ENCODE data around the gene DTL.

DTL gene

GRCh38 chr1:212119863-212120262 lies 84.3 kb downstream of the DTL start:
- no peak for TF ChIP-seq GATA2 (IDR thresholded peaks at IDR 0.05; ENCODE audit: low read depth, low read length)
- no peak for TF ChIP-seq GATA3 (IDR thresholded peaks at IDR 0.05; ENCODE audit: low read depth, low read length)

DNA sequence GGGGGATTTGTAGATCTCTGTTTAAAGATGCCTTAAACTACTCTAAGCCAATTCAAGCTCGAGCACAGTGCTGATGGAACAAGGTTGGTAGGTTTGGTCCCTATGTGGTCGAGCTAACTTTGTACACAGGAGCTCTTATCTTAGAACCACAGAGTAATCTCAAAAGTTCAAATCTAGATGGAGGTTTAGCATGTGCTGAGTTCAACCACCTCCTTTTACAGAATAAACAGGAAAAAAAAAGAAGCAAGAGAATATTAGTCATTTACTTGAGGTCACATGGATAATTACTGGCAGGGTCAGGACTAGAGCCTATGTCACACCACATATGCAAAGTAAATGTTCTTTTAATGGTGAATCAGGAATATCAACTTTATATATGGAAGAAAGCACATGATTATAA lies 86.2 kb downstream of the DTL start:
- no peak for TF ChIP-seq GATA2 (IDR thresholded peaks at IDR 0.05; ENCODE audit: low read depth, low read length)
- no peak for TF ChIP-seq GATA3 (IDR thresholded peaks at IDR 0.05; ENCODE audit: low read depth, low read length)

- TF ChIP-seq GATA2 (IDR thresholded peaks at IDR 0.05; ENCODE audit: low read depth, low read length) = no peak
- no peak for TF ChIP-seq GATA3 (IDR thresholded peaks at IDR 0.05; ENCODE audit: low read depth, low read length)
These were observed 89.4 kb downstream of the DTL start for GRCh38 chr1:212124690-212125582.

GRCh38 chr1:212125654-212126053 lies 90.1 kb downstream of the DTL start:
- TF ChIP-seq GATA2 (IDR thresholded peaks at IDR 0.05; ENCODE audit: low read depth, low read length) = no peak
- no peak for TF ChIP-seq GATA3 (IDR thresholded peaks at IDR 0.05; ENCODE audit: low read depth, low read length)

DNA sequence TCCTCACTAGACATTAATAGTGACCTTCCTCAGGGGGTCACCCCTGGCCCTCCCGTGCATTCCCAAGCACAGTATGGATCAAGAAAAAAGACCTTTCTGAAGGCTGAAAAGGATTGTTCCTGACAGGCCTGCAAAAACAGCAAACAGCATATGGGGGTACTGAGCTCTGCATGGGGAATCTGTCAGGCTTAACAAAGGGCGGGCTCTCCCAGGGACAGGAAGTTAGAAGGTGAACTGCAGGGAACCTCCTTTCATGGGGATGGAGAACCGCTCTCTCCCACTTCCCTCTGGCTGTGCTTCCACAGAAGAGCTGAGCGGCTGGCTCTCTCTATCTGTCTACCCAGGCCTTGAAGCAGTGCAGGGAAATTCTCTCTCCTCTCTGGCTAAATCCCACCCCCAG lies 91.7 kb downstream of the DTL start:
- no peak for TF ChIP-seq GATA3 (IDR thresholded peaks at IDR 0.05; ENCODE audit: low read depth, low read length)
- TF ChIP-seq GATA2 (IDR thresholded peaks at IDR 0.05; ENCODE audit: low read depth, low read length) = no peak

DNA sequence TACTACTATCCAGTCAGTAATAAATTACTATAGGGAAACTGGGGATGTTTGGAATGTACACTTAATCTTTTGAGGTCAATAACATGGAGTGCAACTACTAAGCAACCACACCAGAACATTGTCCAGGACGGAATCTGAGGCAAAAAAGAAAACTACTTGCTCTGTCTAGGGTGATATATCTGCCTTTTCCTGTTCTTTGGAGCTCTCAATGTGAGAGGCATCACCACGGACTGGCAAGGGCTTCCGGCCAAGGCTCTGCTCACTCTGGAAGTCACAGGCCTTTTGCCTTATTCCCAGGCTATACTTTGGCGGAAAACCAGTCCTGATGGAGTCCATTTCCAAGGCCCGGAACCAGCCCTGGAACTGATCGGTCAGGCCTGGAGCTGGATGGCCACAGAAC lies 94.2 kb downstream of the DTL start:
- TF ChIP-seq GATA3 (IDR thresholded peaks at IDR 0.05; ENCODE audit: low read depth, low read length) = no peak
- TF ChIP-seq GATA2 (IDR thresholded peaks at IDR 0.05; ENCODE audit: low read depth, low read length) = no peak

- no peak for TF ChIP-seq GATA3 (IDR thresholded peaks at IDR 0.05; ENCODE audit: low read depth, low read length)
These were observed 96.5 kb downstream of the DTL start for GRCh38 chr1:212132025-212132424.

GRCh38 chr1:212133319-212133718 lies 97.8 kb downstream of the DTL start:
- TF ChIP-seq GATA3 (IDR thresholded peaks at IDR 0.05; ENCODE audit: low read depth, low read length) = no peak
- no peak for TF ChIP-seq GATA2 (IDR thresholded peaks at IDR 0.05; ENCODE audit: low read depth, low read length)

GRCh38 chr1:212135166-212135565 lies 99.6 kb downstream of the DTL start:
- TF ChIP-seq GATA3 (IDR thresholded peaks at IDR 0.05; ENCODE audit: low read depth, low read length) (no peak), GATA2 (IDR thresholded peaks at IDR 0.05; ENCODE audit: low read depth, low read length) (no peak)

GRCh38 chr1:212137854-212138253 lies 102.3 kb downstream of the DTL start:
- no peak for TF ChIP-seq GATA3 (IDR thresholded peaks at IDR 0.05; ENCODE audit: low read depth, low read length)

DNA sequence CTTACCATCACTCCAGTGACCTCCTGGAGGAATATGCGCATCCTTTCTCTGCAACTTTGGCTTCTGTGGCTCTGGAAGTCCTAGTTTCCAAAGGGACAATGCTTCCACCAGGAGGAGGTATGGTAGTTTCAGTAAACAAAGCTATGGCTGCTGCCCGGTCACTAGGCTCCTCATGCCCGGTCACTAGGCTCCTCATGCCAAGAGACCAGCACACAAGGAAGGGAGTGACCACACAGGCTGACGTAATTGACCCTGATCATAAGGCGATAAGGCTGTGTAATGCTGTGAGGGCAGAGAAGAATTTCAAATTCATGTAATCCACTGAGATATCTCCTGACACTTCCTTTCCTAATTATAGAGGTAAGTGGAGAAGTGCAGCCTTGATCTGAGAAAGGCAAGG lies 102.9 kb downstream of the DTL start:
- TF ChIP-seq GATA2 (IDR thresholded peaks at IDR 0.05; ENCODE audit: low read depth, low read length) = no peak
- no peak for TF ChIP-seq GATA3 (IDR thresholded peaks at IDR 0.05; ENCODE audit: low read depth, low read length)

DNA sequence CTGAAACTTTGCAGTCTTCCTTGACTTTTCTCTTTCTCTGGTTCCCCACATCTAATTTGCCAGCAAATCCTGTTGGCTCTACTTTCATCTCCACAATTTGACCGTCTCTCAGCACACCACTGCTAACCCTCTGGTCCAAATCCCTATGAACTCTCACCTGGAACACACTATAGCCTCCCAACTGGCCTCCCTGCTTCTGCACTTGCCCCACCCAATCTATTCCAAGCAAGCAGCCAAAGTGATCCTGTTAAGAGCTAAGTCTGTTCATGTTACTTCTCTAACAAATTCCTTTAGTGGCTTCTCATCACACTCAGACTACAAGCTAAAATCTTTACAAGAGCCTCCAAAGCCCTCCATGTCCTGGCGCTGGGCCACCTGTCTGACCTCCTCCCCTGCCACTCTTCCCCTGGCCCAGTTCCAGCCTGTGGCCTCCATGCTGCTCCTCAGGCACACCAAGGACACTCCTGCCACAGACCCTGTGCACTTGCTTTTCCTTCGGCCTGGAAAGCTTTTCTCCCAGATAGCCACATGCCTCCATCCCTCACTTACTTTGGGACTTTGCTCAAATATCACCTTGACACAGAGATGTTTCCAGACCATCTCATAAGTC lies 104.1 kb downstream of the DTL start:
- TF ChIP-seq GATA2 (IDR thresholded peaks at IDR 0.05; ENCODE audit: low read depth, low read length) = no peak
- TF ChIP-seq GATA3 (IDR thresholded peaks at IDR 0.05; ENCODE audit: low read depth, low read length) = no peak

- no peak for TF ChIP-seq GATA3 (IDR thresholded peaks at IDR 0.05; ENCODE audit: low read depth, low read length)
- no peak for TF ChIP-seq GATA2 (IDR thresholded peaks at IDR 0.05; ENCODE audit: low read depth, low read length)
These were observed 105.9 kb downstream of the DTL start for GRCh38 chr1:212141404-212141803.

DNA sequence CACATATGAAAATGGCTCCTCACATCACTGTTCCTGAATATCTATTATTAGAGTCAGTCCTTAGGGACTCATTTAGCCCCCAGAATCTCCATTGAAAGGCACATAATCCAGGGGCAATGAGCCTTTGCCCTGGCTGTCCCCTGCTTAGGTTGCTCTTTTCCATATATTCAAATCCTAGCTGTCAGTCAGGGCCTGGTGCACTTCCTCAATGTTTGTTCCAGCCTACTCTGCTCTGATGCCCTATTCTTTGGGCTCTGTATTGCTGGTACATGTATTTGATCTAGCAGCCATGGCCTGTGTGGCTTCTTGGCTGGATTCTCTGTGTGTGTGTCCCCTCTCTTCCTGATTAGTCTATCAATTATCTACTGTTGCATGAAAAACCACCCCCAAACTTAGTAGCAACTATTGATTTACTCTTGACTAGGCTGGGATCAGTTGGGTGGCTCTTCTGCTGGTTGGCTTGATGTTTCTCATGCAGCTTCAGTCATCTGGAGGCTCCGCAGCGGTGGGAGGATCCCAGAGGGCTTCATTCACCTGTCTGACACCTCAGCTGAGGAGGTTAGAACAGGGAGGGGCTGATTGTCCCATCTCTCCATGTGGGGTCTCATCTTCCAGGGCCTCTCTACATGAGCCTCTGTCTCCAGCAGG lies 107.5 kb downstream of the DTL start:
- TF ChIP-seq GATA3 (IDR thresholded peaks at IDR 0.05; ENCODE audit: low read depth, low read length) (no peak), GATA2 (IDR thresholded peaks at IDR 0.05; ENCODE audit: low read depth, low read length) (no peak)

GRCh38 chr1:212147581-212148033 lies 112.1 kb downstream of the DTL start:
- no peak for TF ChIP-seq GATA2 (IDR thresholded peaks at IDR 0.05; ENCODE audit: low read depth, low read length)
- no peak for TF ChIP-seq GATA3 (IDR thresholded peaks at IDR 0.05; ENCODE audit: low read depth, low read length)

Data from SH-SY5Y (cell line).